Caco-2 (cell line): ENCODE data around the gene ME3. TPM values are rescaled to one million over a fixed set of nuclear protein-coding genes. Genes with fewer than 3 reads are reported as not detected.

Experiments used
- BruUV-seq: library from RNA; stranded (reverse); fragments of 400-500 nt; replicated peaks from 2 replicates; lab custom pipeline; 2021; lab: Mats Ljungman, UMichigan
- CTCF ChIA-PET: fragments of 300-600 bp; sonication (Branson Sonifier 250); formaldehyde crosslinking; loops from one replicate; lab custom pipeline; 2022; ENCODE audit warnings: antibody characterized with exemption; lab: Charles Lee
- POLR2A ChIA-PET: fragments of 300-600 bp; sonication (Branson Sonifier 250); formaldehyde crosslinking; loops from one replicate; lab custom pipeline; 2022; ENCODE audit warnings: antibody characterized with exemption; lab: Charles Lee
- DNase-seq, 2 experiments: peaks; one replicate each; pipeline versions ENCODE4 v3.0.0 to v3.0.0-alpha.2; 2020 to 2022
- H3K27me3 ChIP-seq: replicated peaks from 2 replicates; pipeline ENCODE4 v1.6.0; 2011; ENCODE audit warnings: low read length; ENCODE audit not compliant: control insufficient read depth, insufficient read depth
- H3K36me3 ChIP-seq: 2 replicates; pipeline ENCODE4 v1.5.1; 2011; ENCODE audit warnings: low read length; ENCODE audit not compliant: control insufficient read depth, insufficient read depth
- H3K4me1 ChIP-seq: fragments of 250-450 bp; sonication (Bioruptor Pico); 2 replicates; pipeline ENCODE4 v1.5.1; 2020; ENCODE audit warnings: mild to moderate bottlenecking
- H3K4me3 ChIP-seq: 2 replicates; pipeline ENCODE4 v1.5.1; 2011; ENCODE audit warnings: low read depth, mild to moderate bottlenecking, control low read depth, low read length
- H3K9me3 ChIP-seq: fragments of 250-450 bp; sonication (Bioruptor Pico); 2 replicates; pipeline ENCODE4 v1.5.1; 2020; ENCODE audit warnings: mild to moderate bottlenecking, moderate library complexity
- H3K27ac Mint-ChIP-seq: one replicate; pipeline ENCODE4 v1.8.0; 2022; ENCODE audit warnings: mixed read lengths; ENCODE audit not compliant: unreplicated experiment
- H3K27me3 Mint-ChIP-seq: one replicate; pipeline ENCODE4 v1.8.0; 2022; ENCODE audit warnings: mixed read lengths; ENCODE audit not compliant: insufficient read depth, unreplicated experiment
- H3K36me3 Mint-ChIP-seq: one replicate; pipeline ENCODE4 v1.8.0; 2022; ENCODE audit warnings: mild to moderate bottlenecking, mixed read lengths; ENCODE audit not compliant: insufficient read depth, unreplicated experiment
- H3K4me1 Mint-ChIP-seq: one replicate; pipeline ENCODE4 v1.8.0; 2022; ENCODE audit warnings: low read depth, mixed read lengths; ENCODE audit not compliant: unreplicated experiment
- H3K4me3 Mint-ChIP-seq: one replicate; pipeline ENCODE4 v1.8.0; 2022; ENCODE audit warnings: mild to moderate bottlenecking, moderate library complexity, mixed read lengths; ENCODE audit not compliant: unreplicated experiment
- H3K9me3 Mint-ChIP-seq: one replicate; pipeline ENCODE4 v1.8.0; 2022; ENCODE audit warnings: mixed read lengths; ENCODE audit not compliant: unreplicated experiment
- intact Hi-C: fragments of 100-400 bp; cut with micrococcal nuclease; formaldehyde crosslinking; loops from one replicate; pipeline ENCODE4 v1.10.0; 2022; ENCODE audit not compliant: unreplicated experiment
- total RNA-seq: library from RNA; stranded (reverse); gene quantifications from 2 replicates; pipeline ENCODE4 v1.2.3, GENCODE V29; 2022
- TF ChIP-seq, protein P1 (sequence below), 2 experiments: fragments of 200-600 bp in 1 of 2; IDR thresholded peaks; 1 replicate in 1 of 2; 2 replicates in 1 of 2; pipeline versions ENCODE4 v1.5.1 to v1.8.0; 2011 to 2022; ENCODE audit warnings: antibody characterized with exemption in 1 of 2, control low read depth in 1 of 2, inconsistent platforms in 1 of 2, low read depth in 1 of 2, low read length in 1 of 2, mild to moderate bottlenecking in 1 of 2, moderate library complexity in 1 of 2; ENCODE audit not compliant: insufficient read depth in 1 of 2, severe bottlenecking in 1 of 2, unreplicated experiment in 1 of 2

Gene ME3
- total RNA-seq, 1 experiment from 2014 or later: 32.8 TPM

DNA sequence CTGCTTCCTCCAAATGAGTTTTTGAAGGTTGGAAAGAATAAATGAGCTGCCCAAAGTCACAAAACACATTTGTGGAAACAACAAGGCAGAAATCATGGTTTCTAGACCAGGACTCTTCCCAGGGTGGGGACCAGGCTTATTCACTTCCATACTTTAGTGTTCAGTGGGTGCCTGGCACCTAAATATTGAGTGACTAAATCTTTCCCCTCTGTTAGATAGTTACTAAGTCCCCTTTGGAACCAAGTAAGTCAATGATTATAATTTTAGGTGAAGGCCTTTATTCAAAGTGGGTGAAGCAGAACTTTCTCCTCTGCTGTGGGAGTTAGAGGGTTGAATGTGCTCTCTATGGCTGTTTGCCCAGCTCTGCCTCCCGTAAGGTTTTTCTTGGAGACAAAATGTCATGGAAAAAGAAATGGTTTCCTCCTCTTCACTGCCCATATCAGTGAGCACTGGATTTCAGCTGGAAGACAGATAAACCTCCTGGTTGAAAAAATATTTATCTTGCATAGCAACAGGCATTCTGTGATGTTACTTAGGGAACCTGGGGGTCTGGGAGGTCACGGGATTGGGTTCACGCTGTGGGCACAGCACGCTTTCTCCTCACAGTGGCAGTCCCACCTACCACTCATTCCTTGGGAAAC lies 179.9 kb downstream of the ME3 start:
- no TSS peak for BruUV-seq
- intact Hi-C loops: no loop called here
- POLR2A ChIA-PET: no interaction called here
- no peak overlapping the region for H3K4me3 Mint-ChIP-seq
- no peak for DNase-seq
- H3K27me3 Mint-ChIP-seq: no peaks in the 10 kb centered on the region
- TF ChIP-seq, protein P1, sequence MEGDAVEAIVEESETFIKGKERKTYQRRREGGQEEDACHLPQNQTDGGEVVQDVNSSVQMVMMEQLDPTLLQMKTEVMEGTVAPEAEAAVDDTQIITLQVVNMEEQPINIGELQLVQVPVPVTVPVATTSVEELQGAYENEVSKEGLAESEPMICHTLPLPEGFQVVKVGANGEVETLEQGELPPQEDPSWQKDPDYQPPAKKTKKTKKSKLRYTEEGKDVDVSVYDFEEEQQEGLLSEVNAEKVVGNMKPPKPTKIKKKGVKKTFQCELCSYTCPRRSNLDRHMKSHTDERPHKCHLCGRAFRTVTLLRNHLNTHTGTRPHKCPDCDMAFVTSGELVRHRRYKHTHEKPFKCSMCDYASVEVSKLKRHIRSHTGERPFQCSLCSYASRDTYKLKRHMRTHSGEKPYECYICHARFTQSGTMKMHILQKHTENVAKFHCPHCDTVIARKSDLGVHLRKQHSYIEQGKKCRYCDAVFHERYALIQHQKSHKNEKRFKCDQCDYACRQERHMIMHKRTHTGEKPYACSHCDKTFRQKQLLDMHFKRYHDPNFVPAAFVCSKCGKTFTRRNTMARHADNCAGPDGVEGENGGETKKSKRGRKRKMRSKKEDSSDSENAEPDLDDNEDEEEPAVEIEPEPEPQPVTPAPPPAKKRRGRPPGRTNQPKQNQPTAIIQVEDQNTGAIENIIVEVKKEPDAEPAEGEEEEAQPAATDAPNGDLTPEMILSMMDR (IDR thresholded peaks at IDR 0.05; ENCODE audit: insufficient read depth in 1 of 2, low read depth in 1 of 2, low read length in 1 of 2, severe bottlenecking in 1 of 2, unreplicated experiment in 1 of 2): no peak
- H3K27me3 ChIP-seq: no peaks in the 10 kb centered on the region
- H3K4me1 Mint-ChIP-seq: peaks cover 32% of the 10 kb centered on the region
- no peaks in the 10 kb centered on the region for H3K9me3 Mint-ChIP-seq
- H3K4me1 ChIP-seq: peaks cover 29% of the 10 kb centered on the region
- H3K9me3 ChIP-seq: no peaks in the 10 kb centered on the region
- 0 out of 2 replicates have a peak, but pooled peaks cover 1% of the 10 kb centered on the region for H3K36me3 ChIP-seq
- H3K36me3 Mint-ChIP-seq: peaks cover 12% of the 10 kb centered on the region
- CTCF ChIA-PET: no interaction called here
- no peak overlapping the region for H3K27ac Mint-ChIP-seq
- H3K4me3 ChIP-seq: no peak overlapping the region

DNA sequence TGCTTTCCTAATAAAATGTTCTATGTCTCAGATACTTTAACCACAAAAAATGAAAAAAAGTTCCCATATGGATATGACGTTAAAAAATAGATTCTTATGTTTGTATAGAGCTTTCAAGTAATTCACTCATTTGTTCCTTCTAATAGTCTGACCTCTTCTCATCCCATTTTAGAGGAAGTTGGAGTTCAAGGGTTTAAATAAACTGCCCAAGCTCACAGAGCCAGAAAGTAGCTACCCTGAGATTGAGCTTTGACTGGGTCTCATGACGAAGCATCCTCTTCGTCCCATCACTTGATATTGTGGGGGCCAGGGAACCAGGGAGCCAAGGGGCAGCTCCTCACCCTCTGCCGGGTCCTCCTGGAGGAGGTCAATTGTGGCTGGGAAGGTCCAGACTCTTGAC lies 181.4 kb downstream of the ME3 start:
- no peaks in the 10 kb centered on the region for H3K9me3 ChIP-seq
- H3K36me3 ChIP-seq: 0 out of 2 replicates have a peak, but pooled peaks cover 1% of the 10 kb centered on the region
- ChIA-PET POLR2A (no interaction called here), CTCF (interaction anchor here (0.7 kb wide), 1 partner anchor 8 kb away, joined by 3 read pairs; no protein-coding TSS in a partner anchor)
- H3K4me1 Mint-ChIP-seq: peaks cover 41% of the 10 kb centered on the region
- no TSS peak for BruUV-seq
- H3K36me3 Mint-ChIP-seq: peaks cover 13% of the 10 kb centered on the region
- H3K4me3 ChIP-seq: no peak overlapping the region
- intact Hi-C loops: no loop called here
- H3K27me3 ChIP-seq: no peaks in the 10 kb centered on the region
- no peaks in the 10 kb centered on the region for H3K27me3 Mint-ChIP-seq
- H3K4me3 Mint-ChIP-seq: no peak overlapping the region
- H3K9me3 Mint-ChIP-seq: no peaks in the 10 kb centered on the region
- no peak overlapping the region for H3K27ac Mint-ChIP-seq
- H3K4me1 ChIP-seq: peaks cover 37% of the 10 kb centered on the region
- no peak for DNase-seq
- TF ChIP-seq, protein P1 (IDR thresholded peaks at IDR 0.05; ENCODE audit: insufficient read depth in 1 of 2, low read depth in 1 of 2, low read length in 1 of 2, severe bottlenecking in 1 of 2, unreplicated experiment in 1 of 2): no peak

GRCh38 chr11:86490582-86490981 lies 181.8 kb downstream of the ME3 start:
- ChIA-PET POLR2A (no interaction called here), CTCF (no interaction called here)
- intact Hi-C loops: no loop called here
- Histone ChIP-seq H3K27me3 (no peaks in the 10 kb centered on the region), H3K36me3 (0 out of 2 replicates have a peak, but pooled peaks cover 1% of the 10 kb centered on the region), H3K9me3 (no peaks in the 10 kb centered on the region), H3K4me3 (no peak overlapping the region), H3K4me1 (peaks cover 42% of the 10 kb centered on the region)
- H3K27ac Mint-ChIP-seq: no peak overlapping the region
- H3K9me3 Mint-ChIP-seq: no peaks in the 10 kb centered on the region
- no TSS peak for BruUV-seq
- H3K36me3 Mint-ChIP-seq: peaks cover 12% of the 10 kb centered on the region
- TF ChIP-seq, protein P1 (IDR thresholded peaks at IDR 0.05; ENCODE audit: insufficient read depth in 1 of 2, low read depth in 1 of 2, low read length in 1 of 2, severe bottlenecking in 1 of 2, unreplicated experiment in 1 of 2): no peak
- no peak for DNase-seq
- H3K4me3 Mint-ChIP-seq: no peak overlapping the region
- no peaks in the 10 kb centered on the region for H3K27me3 Mint-ChIP-seq
- peaks cover 42% of the 10 kb centered on the region for H3K4me1 Mint-ChIP-seq
